K562 (cell line): ENCODE data around the gene EMC10. TPM values are rescaled to one million over a fixed set of nuclear protein-coding genes. Genes with fewer than 3 reads are reported as not detected.

Experiments used
- ATAC-seq: fragments of 200-7000 bp; cut with Tn5 transposase; 3 replicates; pipeline ENCODE4 v1.9.1; 2020; ENCODE audit warnings: moderate library complexity
- BruUV-seq: library from RNA; stranded (reverse); fragments of 400-500 nt; replicated peaks from 2 replicates; lab custom pipeline; 2021; lab: Mats Ljungman, UMichigan
- CTCF ChIA-PET: fragments of 300-600 bp; formaldehyde crosslinking; extraction: SDS; loops from one replicate; lab custom pipeline; 2021; ENCODE audit warnings: low intra/inter-chr PET ratio; lab: Yijun Ruan, JAX
- POLR2A ChIA-PET: fragments of 300-600, 350-650 bp; sonication (Branson Sonifier 250); formaldehyde crosslinking; extraction: SDS; loops from one replicate; lab custom pipeline; 2021; ENCODE audit warnings: antibody characterized with exemption, inconsistent platforms; lab: Yijun Ruan, JAX
- DNase-seq, 4 experiments: peaks; one replicate each; pipeline versions ENCODE4 v3.0.0 to v3.0.0-alpha.2; 2011 to 2018; ENCODE audit warnings: low spot score in 3 of 4, mixed read lengths in 3 of 4; ENCODE audit errors: extremely low read depth in 1 of 4
- FAIRE-seq: peaks from 2 replicates; lab custom pipeline; 2011; peaks lifted over from hg19 to GRCh38; lab: Jason Lieb, UNC
- H2AFZ ChIP-seq: 2 replicates; pipeline ENCODE4 v1.6.0; 2011; ENCODE audit warnings: low read depth, low read length, control low read depth, inconsistent platforms
- H3K27ac ChIP-seq: fragments of 200-600 bp; 3 replicates; pipeline ENCODE4 v1.8.0; 2011; ENCODE audit warnings: low read depth, mild to moderate bottlenecking, control low read depth, inconsistent platforms, low read length, moderate library complexity, mixed read lengths; ENCODE audit errors: extremely low read depth
- H3K27me3 ChIP-seq, 2 experiments: fragments of 300-600 bp in 1 of 2; 2 replicates in 1 of 2; 3 replicates in 1 of 2; pipeline versions ENCODE4 v1.6.0 to v1.8.0; 2011; ENCODE audit warnings: inconsistent platforms in 2 of 2, low read length in 2 of 2, mild to moderate bottlenecking in 1 of 2, mixed read lengths in 1 of 2, moderate library complexity in 1 of 2; ENCODE audit not compliant: control insufficient read depth in 2 of 2, insufficient read depth in 2 of 2
- H3K36me3 ChIP-seq: fragments of 300-600 bp; 3 replicates; pipeline ENCODE4 v1.8.0; 2011; ENCODE audit warnings: mild to moderate bottlenecking, low read length, inconsistent platforms; ENCODE audit not compliant: control insufficient read depth, insufficient read depth
- H3K4me1 ChIP-seq, 2 experiments: fragments of 200-600 bp in 1 of 2; replicated peaks in 1 of 2; 2 replicates in 1 of 2; 3 replicates in 1 of 2; pipeline versions ENCODE4 v1.5.1 to v1.8.0; 2011; ENCODE audit warnings: inconsistent platforms in 2 of 2, low read length in 2 of 2, mild to moderate bottlenecking in 1 of 2, mixed read lengths in 1 of 2, moderate library complexity in 1 of 2; ENCODE audit not compliant: control insufficient read depth in 2 of 2, insufficient read depth in 2 of 2
- H3K4me2 ChIP-seq: 2 replicates; pipeline ENCODE4 v1.6.1; 2011; ENCODE audit warnings: low read length, control low read depth, inconsistent platforms, mixed read lengths; ENCODE audit not compliant: insufficient read depth
- H3K4me3 ChIP-seq: fragments of 200-600 bp; sonication (generic), shearing (Covaris generic); 2 replicates; pipeline ENCODE4 v1.5.1; 2016; ENCODE audit warnings: control low read depth, inconsistent platforms
- H3K79me2 ChIP-seq: fragments of 200-600 bp; 3 replicates; pipeline ENCODE4 v1.8.0; 2011; ENCODE audit warnings: low read length, inconsistent platforms; ENCODE audit not compliant: control insufficient read depth, insufficient read depth
- H3K9ac ChIP-seq, 2 experiments: 2 replicates each; pipeline versions ENCODE4 v1.6.0 to v1.6.1; 2011; ENCODE audit warnings: low read depth in 2 of 2, low read length in 2 of 2, control low read depth in 1 of 2, inconsistent platforms in 1 of 2, mild to moderate bottlenecking in 1 of 2, mixed read lengths in 1 of 2; ENCODE audit not compliant: insufficient read depth in 1 of 2
- H3K9me1 ChIP-seq: one replicate; pipeline ENCODE4 v1.6.0; 2011; ENCODE audit warnings: inconsistent platforms, mild to moderate bottlenecking, low read length, moderate library complexity; ENCODE audit not compliant: control insufficient read depth, insufficient read depth
- H3K9me3 ChIP-seq: replicated peaks from 2 replicates; pipeline ENCODE4 v1.5.1; 2011; ENCODE audit warnings: low read depth, low read length, inconsistent platforms; ENCODE audit not compliant: control insufficient read depth, insufficient read depth
- H4K20me1 ChIP-seq: replicated peaks from 2 replicates; pipeline ENCODE4 v1.6.1; 2011; ENCODE audit warnings: low read length, inconsistent platforms, mixed read lengths; ENCODE audit not compliant: control insufficient read depth, insufficient read depth
- ARHGAP35 ChIP-seq: fragments of 450-650 bp; IDR thresholded peaks from 2 replicates; pipeline ENCODE4 v1.6.1; 2018; ENCODE audit not compliant: partially characterized antibody
- FIP1L1 ChIP-seq: fragments of 200-400 bp; formaldehyde crosslinking; IDR thresholded peaks from 2 replicates; pipeline ENCODE4 v1.6.1; 2018; ENCODE audit warnings: mild to moderate bottlenecking, low read depth, low read length; ENCODE audit not compliant: poor library complexity, severe bottlenecking
- KHSRP ChIP-seq: fragments of 450-650 bp; IDR thresholded peaks from 2 replicates; pipeline ENCODE4 v1.6.1; 2017
- PCBP1 ChIP-seq: fragments of 200-400 bp; formaldehyde crosslinking; IDR thresholded peaks from 2 replicates; pipeline ENCODE4 v1.6.1; 2018; ENCODE audit warnings: mild to moderate bottlenecking, low read depth, low read length; ENCODE audit not compliant: poor library complexity, severe bottlenecking
- PHF20 ChIP-seq: fragments of 450-650 bp; IDR thresholded peaks from 2 replicates; pipeline ENCODE4 v1.6.1; 2018; ENCODE audit not compliant: partially characterized antibody
- PHF21A ChIP-seq: fragments of 450-650 bp; IDR thresholded peaks from 2 replicates; pipeline ENCODE4 v1.6.1; 2017; ENCODE audit warnings: low read depth, borderline replicate concordance
- SMAD2 ChIP-seq: fragments of 150-350 bp; IDR thresholded peaks from 2 replicates; pipeline ENCODE4 v1.6.1; 2014; ENCODE audit warnings: low read depth, mild to moderate bottlenecking, low read length
- SMC3 ChIP-seq: conservative IDR thresholded peaks from 2 replicates; pipeline ENCODE4 v1.6.1; 2011; ENCODE audit warnings: low read depth, low read length, improper control_type of control experiment; ENCODE audit not compliant: insufficient read depth
- ZC3H8 ChIP-seq: fragments of 450-650 bp; IDR thresholded peaks from 2 replicates; pipeline ENCODE4 v1.6.1; 2017
- ZNF124 ChIP-seq: sonication (generic); formaldehyde crosslinking; IDR thresholded peaks from 2 replicates; pipeline ENCODE4 v1.8.1; 2022; ENCODE audit warnings: missing genetic modification reagents
- ZNF551 ChIP-seq: fragments of 250-450 bp; sonication (Bioruptor Pico); IDR thresholded peaks from 2 replicates; pipeline ENCODE4 v1.5.0; 2021; ENCODE audit warnings: mild to moderate bottlenecking, moderate library complexity
- ZNF77 ChIP-seq: fragments of 250-450 bp; sonication (Bioruptor Pico); IDR thresholded peaks from 2 replicates; pipeline ENCODE4 v1.5.0; 2020
- WGBS: fragments of 100-300 bp; shearing (Covaris generic); methylation state at CpG from one replicate; pipeline ENCODE4 v1.1.6; 2016; ENCODE audit warnings: low coverage, mixed read lengths; ENCODE audit not compliant: insufficient coverage; ENCODE audit errors: missing lambda C conversion rate; 5-methylcytosine and 5-hydroxymethylcytosine counted together
- in situ Hi-C: fragments of 300-500 bp; cut with MboI; formaldehyde crosslinking; loops from 4 replicates; pipeline ENCODE4 v1.15.0; 2018; ENCODE audit warnings: inconsistent platforms, mixed read lengths
- intact Hi-C: fragments of 100-400 bp; cut with micrococcal nuclease; formaldehyde crosslinking; loops from 2 replicates; pipeline ENCODE4 v1.14.2; 2022
- polyA plus RNA-seq, 8 experiments: library from polyadenylated mRNA; depleted of rRNA in 4 of 8; stranded (reverse) in 5 of 8; unstranded in 3 of 8; fragments of >200 nt; fragmentation: Nextera tagmentation in 2 of 8; fragmentation: Illumina TruSeq in 1 of 8; extraction: Ambion mirVana in 2 of 8; extraction: Trizol in 1 of 8; gene quantifications; 2 replicates each; pipeline versions ENCODE4 v1.2.1 to v1.2.3, GENCODE V29; 2011 to 2014; ENCODE audit warnings: inconsistent platforms in 1 of 8, missing spikeins in 1 of 8
- total RNA-seq, 7 experiments: library from RNA; depleted of rRNA in 6 of 7; stranded (reverse); fragments of >200 nt in 6 of 7; fragmentation: Illumina TruSeq in 2 of 7; extraction: Trizol in 2 of 7; gene quantifications; 2 replicates each; pipeline versions ENCODE4 v1.2.1 to v1.2.3, GENCODE V29; 2011 to 2021; ENCODE audit warnings: low replicate concordance in 1 of 7
- TF ChIP-seq, protein P1 (sequence below): fragments of 200-800 bp; sonication (Bioruptor generic); IDR thresholded peaks from 2 replicates; pipeline ENCODE4 v1.6.1; 2017; ENCODE audit warnings: missing genetic modification characterization, missing compliant biosample characterization
- TF ChIP-seq, protein P2 (sequence below): fragments of 450-650 bp; formaldehyde crosslinking; IDR thresholded peaks from 2 replicates; pipeline ENCODE4 v1.4.0; 2022; ENCODE audit warnings: mild to moderate bottlenecking, moderate library complexity

EMC10 gene
- total and polyA plus RNA-seq, 9 of the 15 experiments (the other 6 are each of a cell fraction or from before 2014, with no cell fraction given): 1.4 to 46.0 (median 13.1) TPM

DNA sequence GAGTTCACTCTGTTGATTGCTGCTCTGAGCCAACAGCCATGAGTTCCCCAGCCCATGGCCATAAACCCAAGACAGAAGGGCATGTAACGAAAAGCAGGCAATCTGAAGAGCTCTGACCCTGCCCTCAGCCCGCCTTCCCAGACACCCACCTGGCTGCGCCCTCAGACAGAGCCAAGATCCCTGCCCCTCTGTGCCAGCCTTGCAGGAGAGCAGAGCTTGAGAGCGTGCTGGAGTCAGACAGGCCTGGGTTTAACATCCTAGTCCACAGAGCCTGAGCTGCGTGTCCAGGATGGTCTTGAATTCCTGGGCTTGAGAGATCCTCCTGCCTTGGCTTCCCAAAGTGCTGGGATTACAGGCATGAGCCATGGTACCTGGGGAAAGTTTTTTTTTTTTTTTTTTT lies 19.0 kb upstream of the EMC10 start:
- WGBS: 3% methylated on average over 5 of the region's 5 CpGs
- Histone ChIP-seq H4K20me1 (no peaks in the 10 kb centered on the region), H3K79me2 (no peaks in the 10 kb centered on the region), H3K27ac (no peak overlapping the region), H3K27me3 (peaks cover 6 to 17% of the 10 kb centered on the region in 2 experiments; a peak in 4 of 5 replicates), H3K9me3 (no peaks in the 10 kb centered on the region), H3K9ac (no peak overlapping the region), H3K4me3 (no peak overlapping the region), H3K36me3 (no peaks in the 10 kb centered on the region), H3K4me2 (no peak overlapping the region), H2AFZ (no peak overlapping the region), H3K9me1 (no peaks in the 10 kb centered on the region), H3K4me1 (peaks cover 4 to 23% of the 10 kb centered on the region in 2 experiments; a peak in 4 of 5 replicates)
- ATAC-seq: no peak
- FAIRE-seq: no peak
- ChIA-PET POLR2A (interaction anchor here (0.6 to 1.1 kb wide), 4 partner anchors 11 to 87 kb away, joined by 3 to 5 read pairs (median 3); partner anchors contain the start of gene POLD1), CTCF (no interaction called here)
- BruUV-seq: no TSS peak
- no peak for DNase-seq
- no peak for TF ChIP-seq FIP1L1
- no peak for TF ChIP-seq ZNF124 (CRISPR knock-in tag)
- TF ChIP-seq ZNF77 (CRISPR knock-in tag): no peak
- no peak for TF ChIP-seq PCBP1
- in situ Hi-C loops: no loop called here
- intact Hi-C loops: no loop called here

DNA sequence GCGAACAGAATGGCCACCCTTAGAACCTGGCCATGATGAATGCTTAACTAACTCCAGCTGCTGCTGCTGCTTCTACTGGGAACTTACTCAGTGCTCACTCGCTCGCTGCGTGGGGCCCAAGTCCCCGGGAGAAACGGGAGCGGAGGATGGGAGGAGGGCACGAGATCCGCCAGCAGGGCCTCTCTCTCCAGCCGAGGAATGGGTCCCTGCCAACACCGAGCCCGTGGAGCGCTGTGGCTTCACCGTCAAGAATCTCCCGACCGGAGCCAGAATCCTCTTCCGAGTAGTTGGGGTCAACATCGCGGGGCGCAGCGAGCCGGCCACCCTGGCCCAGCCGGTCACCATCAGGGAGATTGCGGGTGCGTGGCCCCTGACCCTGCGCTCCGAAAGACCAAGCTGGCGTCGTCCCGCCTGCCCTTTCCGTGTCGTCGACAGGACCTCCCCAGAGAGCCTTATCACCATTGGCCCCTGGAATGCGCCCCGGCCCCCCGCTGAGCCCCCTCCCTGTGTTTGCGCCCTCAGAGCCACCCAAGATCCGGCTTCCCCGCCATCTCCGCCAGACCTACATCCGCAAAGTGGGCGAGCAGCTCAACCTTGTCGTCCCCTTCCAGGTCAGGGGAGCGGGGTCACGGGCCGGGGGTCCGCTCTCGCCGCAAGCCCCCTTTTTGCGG lies 17.8 kb upstream of the EMC10 start:
- POLR2A ChIA-PET: no interaction called here
- BruUV-seq: no TSS peak
- Histone ChIP-seq H3K4me3 (no peak overlapping the region), H3K27ac (no peak overlapping the region), H3K9ac (no peak overlapping the region; a peak in 1 of 4 replicates), H3K4me1 (peaks cover 4 to 23% of the 10 kb centered on the region in 2 experiments; a peak in 4 of 5 replicates), H3K79me2 (no peaks in the 10 kb centered on the region), H4K20me1 (no peaks in the 10 kb centered on the region), H2AFZ (no peak overlapping the region), H3K9me1 (no peaks in the 10 kb centered on the region), H3K36me3 (no peaks in the 10 kb centered on the region), H3K27me3 (peaks cover 6 to 17% of the 10 kb centered on the region in 2 experiments; a peak in 4 of 5 replicates), H3K4me2 (no peak overlapping the region), H3K9me3 (no peaks in the 10 kb centered on the region)
- ATAC-seq (no peak), DNase-seq (no peak), FAIRE-seq (no peak)
- CTCF ChIA-PET: no interaction called here
- in situ Hi-C loops (no loop called here), intact Hi-C loops (no loop called here)
- 27% methylated on average over 33 of the region's 50 CpGs for WGBS
- TF ChIP-seq, protein P1, sequence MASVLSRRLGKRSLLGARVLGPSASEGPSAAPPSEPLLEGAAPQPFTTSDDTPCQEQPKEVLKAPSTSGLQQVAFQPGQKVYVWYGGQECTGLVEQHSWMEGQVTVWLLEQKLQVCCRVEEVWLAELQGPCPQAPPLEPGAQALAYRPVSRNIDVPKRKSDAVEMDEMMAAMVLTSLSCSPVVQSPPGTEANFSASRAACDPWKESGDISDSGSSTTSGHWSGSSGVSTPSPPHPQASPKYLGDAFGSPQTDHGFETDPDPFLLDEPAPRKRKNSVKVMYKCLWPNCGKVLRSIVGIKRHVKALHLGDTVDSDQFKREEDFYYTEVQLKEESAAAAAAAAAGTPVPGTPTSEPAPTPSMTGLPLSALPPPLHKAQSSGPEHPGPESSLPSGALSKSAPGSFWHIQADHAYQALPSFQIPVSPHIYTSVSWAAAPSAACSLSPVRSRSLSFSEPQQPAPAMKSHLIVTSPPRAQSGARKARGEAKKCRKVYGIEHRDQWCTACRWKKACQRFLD (CRISPR knock-in tag): no peak
- TF ChIP-seq, protein P2, sequence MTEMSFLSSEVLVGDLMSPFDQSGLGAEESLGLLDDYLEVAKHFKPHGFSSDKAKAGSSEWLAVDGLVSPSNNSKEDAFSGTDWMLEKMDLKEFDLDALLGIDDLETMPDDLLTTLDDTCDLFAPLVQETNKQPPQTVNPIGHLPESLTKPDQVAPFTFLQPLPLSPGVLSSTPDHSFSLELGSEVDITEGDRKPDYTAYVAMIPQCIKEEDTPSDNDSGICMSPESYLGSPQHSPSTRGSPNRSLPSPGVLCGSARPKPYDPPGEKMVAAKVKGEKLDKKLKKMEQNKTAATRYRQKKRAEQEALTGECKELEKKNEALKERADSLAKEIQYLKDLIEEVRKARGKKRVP (CRISPR knock-in tag): no peak
- TF ChIP-seq KHSRP (no peak), ARHGAP35 (no peak), SMAD2 (no peak), ZNF551 (CRISPR knock-in tag) (no peak), ZC3H8 (no peak), SMC3 (no peak), PHF21A (no peak), PHF20 (no peak)
